ENCODE measurements around the gene PIGBOS1. TPM values are rescaled to one million over a fixed set of nuclear protein-coding genes. Genes with fewer than 3 reads are reported as not detected.

PIGBOS1 gene
- total RNA-seq, 1 experiment from 2014 or later = 23.9 TPM

- no peak for DNase-seq (ENCODE audit: low read depth in 1 of 2, low spot score in 2 of 2)
- Histone ChIP-seq H3K27ac (no peak overlapping the region), H3K27me3 (replicated peaks) (no peaks in the 10 kb centered on the region), H3K9me3 (replicated peaks) (no peaks in the 10 kb centered on the region), H3K4me3 (no peak overlapping the region), H3K4me1 (replicated peaks) (peaks cover 18% of the 10 kb centered on the region), H3K36me3 (no peaks in the 10 kb centered on the region)
Measured at GRCh38 chr15:55268176-55268695, 50.7 kb downstream of the PIGBOS1 start.

GRCh38 chr15:55267401-55268175 lies 51.3 kb downstream of the PIGBOS1 start:
- no peak overlapping the region for H3K27ac ChIP-seq
- no peaks in the 10 kb centered on the region for H3K36me3 ChIP-seq
- H3K27me3 ChIP-seq (replicated peaks) = no peaks in the 10 kb centered on the region
- peaks cover 18% of the 10 kb centered on the region for H3K4me1 ChIP-seq (replicated peaks)
- no peak overlapping the region for H3K4me3 ChIP-seq
- no peaks in the 10 kb centered on the region for H3K9me3 ChIP-seq (replicated peaks)
- peak in 1 of 2 experiments; percentile 20 for DNase-seq (ENCODE audit: low read depth in 1 of 2, low spot score in 2 of 2)

Other genes starting within 250 kb of the PIGBOS1 start
- gene RSL24D1, start 122.2 kb downstream of the PIGBOS1 start, total RNA-seq (2014; rRNA removed; shearing (Covaris generic)) = 86.4 and 103 TPM in 2 replicates
- 13.0 and 20.3 TPM in 2 replicates for gene RAB27A, start 29.3 kb downstream of the PIGBOS1 start, total RNA-seq (2014; rRNA removed; shearing (Covaris generic))
- gene PIGB, start 99 bp upstream of the PIGBOS1 start, total RNA-seq (2014; rRNA removed; shearing (Covaris generic)) = 17.0 and 20.6 TPM in 2 replicates
- 21.4 and 28.2 TPM in 2 replicates for gene CCPG1, start 89.2 kb upstream of the PIGBOS1 start, total RNA-seq (2014; rRNA removed; shearing (Covaris generic))
- gene PIERCE2, start 89.4 kb upstream of the PIGBOS1 start, total RNA-seq (2014; rRNA removed; shearing (Covaris generic)) = not detected in 2 replicates
- gene DNAAF4, start 189.1 kb upstream of the PIGBOS1 start, total RNA-seq (2014; rRNA removed; shearing (Covaris generic)) = 0.45 and 20.3 TPM in 2 replicates

Measured in SJSA1 (cell line).